ENCODE data around the gene ST8SIA5.

GRCh38 chr18:46630991-46631390 is 125.9 kb downstream of the ST8SIA5 start:
- TF ChIP-seq CTCF (IDR thresholded peaks at IDR 0.05) = no peak
- no peak for TF ChIP-seq EP300 (IDR thresholded peaks at IDR 0.05)
- no peak for TF ChIP-seq POLR2AphosphoS5 (IDR thresholded peaks at IDR 0.05)

Measured in sigmoid colon (tissue), 4 donors.